CD14-positive monocyte (primary cell): Measurements from ENCODE around the gene EPHA2. TPM values are rescaled to one million over a fixed set of nuclear protein-coding genes. Genes with fewer than 3 reads are reported as not detected.

Experiments used
- DNase-seq, 3 donors: peaks; one replicate each; pipeline ENCODE4 v3.0.0-alpha.2; 2011 to 2022
- H2AFZ ChIP-seq: 2 replicates; pipeline ENCODE4 v1.6.0; 2012; ENCODE audit warnings: mild to moderate bottlenecking, low read depth, low read length, inconsistent platforms; ENCODE audit not compliant: insufficient read depth, poor library complexity, severe bottlenecking
- H3K27ac ChIP-seq, 2 donors: 1 replicate in 1 of 2; 2 replicates in 1 of 2; pipeline ENCODE4 v1.5.1; 2012 to 2013; ENCODE audit warnings: low read length in 2 of 2, control low read depth in 1 of 2, inconsistent platforms in 1 of 2, low read depth in 1 of 2, mild to moderate bottlenecking in 1 of 2
- H3K27me3 ChIP-seq, 2 donors: one replicate each; pipeline versions ENCODE4 v1.6.0 to v1.6.1; 2011 to 2013; ENCODE audit warnings: low read length in 2 of 2; ENCODE audit not compliant: control insufficient read depth in 2 of 2, insufficient read depth in 2 of 2
- H3K36me3 ChIP-seq, 2 donors: replicated peaks in 1 of 2; 1 replicate in 1 of 2; 2 replicates in 1 of 2; pipeline versions ENCODE4 v1.5.1 to v1.6.1; 2012 to 2013; ENCODE audit warnings: low read length in 2 of 2, control low read depth in 1 of 2, inconsistent platforms in 1 of 2, mild to moderate bottlenecking in 1 of 2; ENCODE audit not compliant: insufficient read depth in 2 of 2, control insufficient read depth in 1 of 2
- H3K4me1 ChIP-seq, 2 donors: 1 replicate in 1 of 2; 2 replicates in 1 of 2; pipeline versions ENCODE4 v1.5.1 to v1.6.1; 2012 to 2013; ENCODE audit warnings: low read length in 2 of 2, control low read depth in 1 of 2, inconsistent platforms in 1 of 2, mild to moderate bottlenecking in 1 of 2, moderate library complexity in 1 of 2; ENCODE audit not compliant: insufficient read depth in 2 of 2, control insufficient read depth in 1 of 2
- H3K4me2 ChIP-seq: replicated peaks from 2 replicates; pipeline ENCODE3; 2012; ENCODE audit warnings: low read length, moderate library complexity, mild to moderate bottlenecking; ENCODE audit not compliant: poor library complexity, severe bottlenecking; ENCODE audit errors: extremely low read depth
- H3K4me3 ChIP-seq, 3 experiments: fragments of 200-600 bp in 1 of 3; sonication (generic) in 1 of 3; replicated peaks in 1 of 3; 1 replicate in 2 of 3; 2 replicates in 1 of 3; pipeline ENCODE4 v1.5.1; 2011 to 2013; ENCODE audit warnings: low read length in 3 of 3, mild to moderate bottlenecking in 3 of 3, control low read depth in 2 of 3, low read depth in 2 of 3, inconsistent platforms in 1 of 3, moderate library complexity in 1 of 3
- H3K79me2 ChIP-seq: 2 replicates; pipeline ENCODE4 v1.6.0; 2012; ENCODE audit warnings: mild to moderate bottlenecking, control low read depth, inconsistent platforms, low read length, moderate library complexity; ENCODE audit not compliant: insufficient read depth
- H3K9ac ChIP-seq: 2 replicates; pipeline ENCODE4 v1.6.0; 2017; ENCODE audit warnings: low read length, mild to moderate bottlenecking; ENCODE audit not compliant: insufficient read depth, poor library complexity, severe bottlenecking
- H3K9me3 ChIP-seq, 2 donors: replicated peaks in 1 of 2; 1 replicate in 1 of 2; 2 replicates in 1 of 2; pipeline versions ENCODE4 v1.5.1 to v1.6.1; 2012 to 2013; ENCODE audit warnings: low read length in 2 of 2, control low read depth in 1 of 2; ENCODE audit not compliant: control insufficient read depth in 1 of 2, insufficient read depth in 1 of 2
- H4K20me1 ChIP-seq: 2 replicates; pipeline ENCODE4 v1.6.0; 2012; ENCODE audit warnings: mild to moderate bottlenecking, low read length, control low read depth, moderate library complexity; ENCODE audit not compliant: insufficient read depth
- H3K27ac Mint-ChIP-seq, 7 donors: one replicate each; pipeline ENCODE4 v1.8.0; 2020; ENCODE audit warnings: mild to moderate bottlenecking in 7 of 7, mixed read lengths in 7 of 7, moderate library complexity in 6 of 7, inconsistent platforms in 2 of 7
- H3K27me3 Mint-ChIP-seq, 3 donors: one replicate each; pipeline ENCODE4 v1.8.0; 2021 to 2022; ENCODE audit warnings: low read depth in 3 of 3, mild to moderate bottlenecking in 3 of 3, mixed read lengths in 3 of 3, moderate library complexity in 3 of 3, inconsistent platforms in 1 of 3
- H3K36me3 Mint-ChIP-seq, 2 donors: one replicate each; pipeline ENCODE4 v1.8.0; 2020; ENCODE audit warnings: mixed read lengths in 2 of 2, inconsistent platforms in 1 of 2, mild to moderate bottlenecking in 1 of 2
- H3K4me1 Mint-ChIP-seq: one replicate; pipeline ENCODE4 v1.8.0; 2020; ENCODE audit warnings: mild to moderate bottlenecking, mixed read lengths
- H3K4me3 Mint-ChIP-seq, 2 donors: one replicate each; pipeline ENCODE4 v1.8.0; 2020; ENCODE audit warnings: mild to moderate bottlenecking in 2 of 2, mixed read lengths in 2 of 2, moderate library complexity in 1 of 2
- H3K9me3 Mint-ChIP-seq, 7 donors: one replicate each; pipeline ENCODE4 v1.8.0; 2020 to 2022; ENCODE audit warnings: mixed read lengths in 7 of 7, mild to moderate bottlenecking in 6 of 7, moderate library complexity in 6 of 7, inconsistent platforms in 2 of 7
- CTCF ChIP-seq: fragments of 200-600 bp; IDR thresholded peaks from one replicate; pipeline ENCODE4 v1.8.0; 2022; ENCODE audit warnings: antibody characterized with exemption, mild to moderate bottlenecking
- WGBS: methylation state at CpG from one replicate; pipeline ENCODE4 v1.1.5; 2013; ENCODE audit warnings: missing lambda C conversion rate; ENCODE audit not compliant: insufficient coverage; 5-methylcytosine and 5-hydroxymethylcytosine counted together
- intact Hi-C, 2 donors: fragments of 100-400 bp; cut with micrococcal nuclease; formaldehyde crosslinking; loops; one replicate each; pipeline versions ENCODE4 v1.15.0 to v1.15.1; 2023
- polyA plus RNA-seq, 3 donors: library from polyadenylated mRNA; depleted of rRNA in 1 of 3; unstranded in 2 of 3; stranded (reverse) in 1 of 3; fragments of 300-500 nt in 2 of 3; fragments of >200 nt in 1 of 3; fragmentation: Illumina TruSeq in 2 of 3; gene quantifications; 1 replicate in 2 of 3; 2 replicates in 1 of 3; pipeline ENCODE4 v1.2.3, GENCODE V29; 2012 to 2021

The EPHA2 gene
- polyA plus RNA-seq, 3 donors: 0.03 TPM; not detected in 2

- intact Hi-C loops: loop anchor here in 1 of 2 donors (10.0 kb wide), 1 partner anchor 159 kb away; no protein-coding TSS in a partner anchor
- no peaks in the 10 kb centered on the region for H4K20me1 ChIP-seq
- no peaks in the 10 kb centered on the region for H3K9me3 Mint-ChIP-seq
- H2AFZ ChIP-seq: peak overlapping the region; percentile 65
- H3K4me3 Mint-ChIP-seq: no peak overlapping the region
- no peaks in the 10 kb centered on the region for H3K79me2 ChIP-seq
- no peak for DNase-seq
- H3K4me2 ChIP-seq: no peak overlapping the region
- H3K36me3 Mint-ChIP-seq: no peaks in the 10 kb centered on the region
- H3K4me1 ChIP-seq: no peaks in the 10 kb centered on the region
- no peaks in the 10 kb centered on the region for H3K36me3 ChIP-seq
- H3K27ac ChIP-seq: no peak overlapping the region
- TF ChIP-seq CTCF: no peak
- 62% methylated on average over 2 of the region's 6 CpGs for WGBS
- H3K4me3 ChIP-seq: no peak overlapping the region
- H3K9me3 ChIP-seq: no peaks in the 10 kb centered on the region
- peaks cover 3 to 5% (median 3%) of the 10 kb centered on the region in 3 donors for H3K27me3 Mint-ChIP-seq
- H3K27me3 ChIP-seq: no peaks in the 10 kb centered on the region
- H3K27ac Mint-ChIP-seq: peak overlapping the region in 1 of 7 donors; percentile 72
- peaks cover 4% of the 10 kb centered on the region for H3K4me1 Mint-ChIP-seq
- H3K9ac ChIP-seq: peak overlapping the region; percentile 21
Observed at GRCh38 chr1:16085522-16085921, 70.3 kb downstream of the EPHA2 start.

- Histone ChIP-seq H3K9me3 (no peaks in the 10 kb centered on the region), H3K79me2 (no peaks in the 10 kb centered on the region), H3K4me2 (no peak overlapping the region), H2AFZ (no peak overlapping the region), H3K9ac (no peak overlapping the region), H3K27me3 (no peaks in the 10 kb centered on the region), H3K36me3 (no peaks in the 10 kb centered on the region), H3K27ac (no peak overlapping the region), H3K4me3 (no peak overlapping the region), H4K20me1 (no peaks in the 10 kb centered on the region), H3K4me1 (peaks cover 4% of the 10 kb centered on the region in 2 donors)
- DNase-seq: no peak
- TF ChIP-seq CTCF: no peak
- Mint-ChIP-seq H3K36me3 (no peaks in the 10 kb centered on the region), H3K4me1 (peaks cover 9% of the 10 kb centered on the region), H3K9me3 (no peaks in the 10 kb centered on the region), H3K4me3 (no peak overlapping the region), H3K27me3 (peaks cover 0 to 1% (median 1%) of the 10 kb centered on the region in 3 donors), H3K27ac (no peak overlapping the region)
- intact Hi-C loops: loop anchor here (5.0 to 10.0 kb wide), 2 partner anchors 159 to 161 kb away; no protein-coding TSS in a partner anchor
- 100% methylated on average over 1 of the region's 5 CpGs for WGBS
Observed at GRCh38 chr1:16083486-16083885, 72.4 kb downstream of the EPHA2 start.
